K562 (cell line): ENCODE measurements around the gene HMGA1. TPM values are rescaled to one million over a fixed set of nuclear protein-coding genes. Genes with fewer than 3 reads are reported as not detected.

Experiments
- HDAC8 ChIP-seq: fragments of 450-650 bp; IDR thresholded peaks from 2 replicates; pipeline ENCODE4 v1.6.1; 2016; ENCODE audit warnings: mild to moderate bottlenecking, missing genetic modification characterization, moderate library complexity, missing compliant biosample characterization
- MYC ChIP-seq, 2 experiments: fragments of 250-450 bp in 1 of 2; sonication (Bioruptor Pico) in 1 of 2; IDR thresholded peaks; 2 replicates each; pipeline versions ENCODE4 v1.5.1 to v1.6.1; 2012 to 2021; ENCODE audit warnings: low read depth in 2 of 2, borderline replicate concordance in 1 of 2, improper control_type of control experiment in 1 of 2, low read length in 1 of 2, mild to moderate bottlenecking in 1 of 2, moderate library complexity in 1 of 2
- PTRF ChIP-seq: fragments of 450-650 bp; IDR thresholded peaks from 2 replicates; pipeline ENCODE4 v1.6.1; 2016; ENCODE audit warnings: mild to moderate bottlenecking, missing genetic modification characterization, missing compliant biosample characterization
- RERE ChIP-seq: sonication (generic); formaldehyde crosslinking; IDR thresholded peaks from 2 replicates; pipeline ENCODE4 v1.8.0; 2023; ENCODE audit warnings: missing genetic modification reagents, mild to moderate bottlenecking, borderline replicate concordance
- WHSC1 ChIP-seq: IDR thresholded peaks from one replicate; pipeline ENCODE4 v1.6.1; 2012; ENCODE audit warnings: low read length, control low read depth, inconsistent platforms
- ZNF384 ChIP-seq: IDR thresholded peaks from 2 replicates; pipeline ENCODE4 v1.6.1; 2012; ENCODE audit warnings: low read depth, low read length, improper control_type of control experiment
- ZNF518B ChIP-seq: fragments of 250-450 bp; sonication (Bioruptor Pico); IDR thresholded peaks from 2 replicates; pipeline ENCODE4 v1.5.0; 2021; ENCODE audit warnings: mild to moderate bottlenecking, moderate library complexity
- polyA plus RNA-seq, 8 experiments: library from polyadenylated mRNA; depleted of rRNA in 4 of 8; stranded (reverse) in 5 of 8; unstranded in 3 of 8; fragments of >200 nt; fragmentation: Nextera tagmentation in 2 of 8; fragmentation: Illumina TruSeq in 1 of 8; extraction: Ambion mirVana in 2 of 8; extraction: Trizol in 1 of 8; gene quantifications; 2 replicates each; pipeline versions ENCODE4 v1.2.1 to v1.2.3, GENCODE V29; 2011 to 2014; ENCODE audit warnings: inconsistent platforms in 1 of 8, missing spikeins in 1 of 8
- total RNA-seq, 7 experiments: library from RNA; depleted of rRNA in 6 of 7; stranded (reverse); fragments of >200 nt in 6 of 7; fragmentation: Illumina TruSeq in 2 of 7; extraction: Trizol in 2 of 7; gene quantifications; 2 replicates each; pipeline versions ENCODE4 v1.2.1 to v1.2.3, GENCODE V29; 2011 to 2021; ENCODE audit warnings: low replicate concordance in 1 of 7

The HMGA1 gene
- total and polyA plus RNA-seq, 9 of the 15 experiments (the other 6 are each of a cell fraction or from before 2014, with no cell fraction given) = 27.8 to 1,947 (median 594) TPM

- TF ChIP-seq ZNF518B (CRISPR knock-in tag) (no peak), MYC (IDR thresholded peaks at IDR 0.05; ENCODE audit: low read depth, low read length) (peak; percentile 6; the same call in 1 of the 2 replicates), MYC (CRISPR knock-in tag; IDR thresholded peaks at IDR 0.05; ENCODE audit: borderline replicate concordance, low read depth) (0 out of 2 replicates have a peak, but pooled peaks have one; percentile 60), HDAC8 (tag) (no peak), PTRF (tag) (no peak), ZNF384 (no peak), RERE (CRISPR knock-in tag) (no peak), WHSC1 (no peak)
These were observed 41.1 kb downstream of the HMGA1 start (continued) for GRCh38 chr6:34277763-34278112.
